Sigmoid colon (tissue), 7 donors: Measurements from ENCODE around the gene COX5B. TPM values are rescaled to one million over a fixed set of nuclear protein-coding genes. Genes with fewer than 3 reads are reported as not detected.

Experiments used
- DNase-seq: peaks from one replicate; pipeline ENCODE4 v3.0.0-alpha.2; 2019
- H3K27ac ChIP-seq, 4 donors: fragments of 200-600 bp; sonication (generic); one replicate each; pipeline ENCODE4 v1.5.1; 2016 to 2019; ENCODE audit warnings: mild to moderate bottlenecking in 1 of 4
- H3K27me3 ChIP-seq, 3 donors: fragments of 200-600 bp; sonication (generic); one replicate each; pipeline ENCODE4 v1.5.1; 2019; ENCODE audit warnings: mild to moderate bottlenecking in 1 of 3
- H3K36me3 ChIP-seq, 4 donors: fragments of 200-600 bp; sonication (generic); one replicate each; pipeline ENCODE4 v1.5.1; 2016 to 2019
- H3K4me1 ChIP-seq, 4 donors: fragments of 200-600 bp; sonication (generic); one replicate each; pipeline ENCODE4 v1.5.1; 2017 to 2019
- H3K4me3 ChIP-seq, 4 donors: fragments of 200-600 bp; sonication (generic); one replicate each; pipeline ENCODE4 v1.5.1; 2017 to 2019; ENCODE audit warnings: mild to moderate bottlenecking in 2 of 4, moderate library complexity in 1 of 4
- H3K9me3 ChIP-seq, 4 donors: fragments of 200-600 bp in 3 of 4; sonication (generic) in 3 of 4; one replicate each; pipeline versions ENCODE4 v1.5.1 to v1.6.1; 2013 to 2019
- EP300 ChIP-seq, 4 donors: sonication (generic); formaldehyde crosslinking; IDR thresholded peaks; one replicate each; pipeline ENCODE4 v1.6.1; 2017; ENCODE audit warnings: antibody characterized with exemption in 4 of 4
- POLR2A ChIP-seq, 2 donors: fragments of 450-650 bp; IDR thresholded peaks; one replicate each; pipeline ENCODE4 v1.6.1; 2016; ENCODE audit warnings: antibody characterized with exemption in 2 of 2, mild to moderate bottlenecking in 2 of 2, moderate library complexity in 2 of 2
- POLR2AphosphoS5 ChIP-seq, 4 donors: sonication (generic); formaldehyde crosslinking; IDR thresholded peaks; one replicate each; pipeline ENCODE4 v1.6.1; 2017; ENCODE audit warnings: antibody characterized with exemption in 4 of 4
- WGBS, 2 donors: extraction: QIAGEN DNeasy Blood & Tissue Kit; methylation state at CpG; one replicate each; pipeline ENCODE4 v1.1.7; 2013; 5-methylcytosine and 5-hydroxymethylcytosine counted together
- intact Hi-C: fragments of 100-400 bp; cut with DNase I; formaldehyde crosslinking; loops from one replicate; pipeline ENCODE4 v1.15.1; 2023
- polyA plus RNA-seq, 3 donors: library from polyadenylated mRNA; stranded (reverse); fragments of 200-250 nt; gene quantifications; one replicate each; pipeline ENCODE4 v1.2.3, GENCODE V29; 2013
- total RNA-seq, 4 donors: library from RNA; depleted of rRNA; stranded (reverse); fragments of >200 nt; gene quantifications; one replicate each; pipeline ENCODE4 v1.1.0, GENCODE V29; 2016
- TF ChIP-seq, protein P1 (sequence below), 4 experiments: fragments of 450-650 bp in 3 of 4; fragments of 200-600 bp in 1 of 4; IDR thresholded peaks; one replicate each; pipeline ENCODE4 v1.5.1; 2016 to 2019; ENCODE audit warnings: antibody characterized with exemption in 4 of 4, mild to moderate bottlenecking in 3 of 4, moderate library complexity in 2 of 4
- donor health status: healthy with polysubstance abuse.
- donor health status: Bipolar disorder and iron deficiency.
- donor health status: healthy.

The COX5B gene
- total and polyA plus RNA-seq, 7 donors: 358 to 1,023 (median 701) TPM

- peaks cover 6 to 64% (median 24%) of the 10 kb centered on the region in 4 donors for H3K36me3 ChIP-seq
- no peak for DNase-seq
These were observed 12.3 kb downstream of the COX5B start for GRCh38 chr2:97657986-97658690.

DNA sequence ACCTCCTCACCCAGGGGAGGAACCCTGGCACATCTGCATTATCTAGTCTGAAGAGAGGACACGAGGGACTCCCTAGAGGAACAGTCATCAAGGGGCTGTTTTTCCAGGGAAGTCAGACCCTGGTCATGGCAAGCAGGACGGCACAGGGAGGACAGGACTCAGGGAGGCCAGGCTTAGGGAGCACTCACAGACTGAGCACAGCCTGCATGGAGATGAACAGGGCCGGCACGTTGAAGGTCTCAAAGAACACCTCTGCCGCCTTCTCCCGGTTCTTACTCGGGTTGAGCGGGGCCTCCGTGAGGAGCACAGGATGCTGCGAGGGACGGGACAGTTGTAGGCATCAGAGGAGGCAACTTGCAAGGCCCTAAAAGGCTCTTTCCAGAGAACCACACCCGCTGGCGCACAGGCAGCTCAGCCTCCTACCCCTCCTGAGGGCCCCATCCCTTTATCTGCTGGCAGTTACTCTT lies 12.9 kb downstream of the COX5B start:
- no peak for DNase-seq
- Histone ChIP-seq H3K9me3 (no peaks in the 10 kb centered on the region), H3K27me3 (no peaks in the 10 kb centered on the region), H3K36me3 (peaks cover 6 to 60% (median 24%) of the 10 kb centered on the region in 4 donors), H3K4me1 (peaks cover 0 to 31% (median 27%) of the 10 kb centered on the region in 4 donors), H3K27ac (no peak overlapping the region), H3K4me3 (no peak overlapping the region)
- 90 to 92% methylated on average over 13 of the region's 13 CpGs for WGBS, 2 donors
- intact Hi-C loops: no loop called here
- TF ChIP-seq EP300 (IDR thresholded peaks at IDR 0.05): no peak
- TF ChIP-seq POLR2A (IDR thresholded peaks at IDR 0.05): no peak
- no peak for TF ChIP-seq POLR2AphosphoS5 (IDR thresholded peaks at IDR 0.05)
- TF ChIP-seq, protein P1, sequence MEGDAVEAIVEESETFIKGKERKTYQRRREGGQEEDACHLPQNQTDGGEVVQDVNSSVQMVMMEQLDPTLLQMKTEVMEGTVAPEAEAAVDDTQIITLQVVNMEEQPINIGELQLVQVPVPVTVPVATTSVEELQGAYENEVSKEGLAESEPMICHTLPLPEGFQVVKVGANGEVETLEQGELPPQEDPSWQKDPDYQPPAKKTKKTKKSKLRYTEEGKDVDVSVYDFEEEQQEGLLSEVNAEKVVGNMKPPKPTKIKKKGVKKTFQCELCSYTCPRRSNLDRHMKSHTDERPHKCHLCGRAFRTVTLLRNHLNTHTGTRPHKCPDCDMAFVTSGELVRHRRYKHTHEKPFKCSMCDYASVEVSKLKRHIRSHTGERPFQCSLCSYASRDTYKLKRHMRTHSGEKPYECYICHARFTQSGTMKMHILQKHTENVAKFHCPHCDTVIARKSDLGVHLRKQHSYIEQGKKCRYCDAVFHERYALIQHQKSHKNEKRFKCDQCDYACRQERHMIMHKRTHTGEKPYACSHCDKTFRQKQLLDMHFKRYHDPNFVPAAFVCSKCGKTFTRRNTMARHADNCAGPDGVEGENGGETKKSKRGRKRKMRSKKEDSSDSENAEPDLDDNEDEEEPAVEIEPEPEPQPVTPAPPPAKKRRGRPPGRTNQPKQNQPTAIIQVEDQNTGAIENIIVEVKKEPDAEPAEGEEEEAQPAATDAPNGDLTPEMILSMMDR (IDR thresholded peaks at IDR 0.05): no peak

More at GRCh38 chr2:97657986-97658690, 12.3 kb downstream of the COX5B start:
- H3K9me3 ChIP-seq: no peaks in the 10 kb centered on the region
- no peak overlapping the region for H3K4me3 ChIP-seq
- H3K4me1 ChIP-seq: peaks cover 0 to 30% (median 26%) of the 10 kb centered on the region in 4 donors
- WGBS, 2 donors: 92 to 93% methylated on average over 37 of the region's 37 CpGs
- no peak overlapping the region for H3K27ac ChIP-seq
- TF ChIP-seq EP300 (IDR thresholded peaks at IDR 0.05) (no peak), POLR2A (IDR thresholded peaks at IDR 0.05) (no peak), POLR2AphosphoS5 (IDR thresholded peaks at IDR 0.05) (no peak)
- TF ChIP-seq, protein P1 (IDR thresholded peaks at IDR 0.05): no peak
- intact Hi-C loops: no loop called here
- no peaks in the 10 kb centered on the region for H3K27me3 ChIP-seq

- DNase-seq: no peak
- H3K9me3 ChIP-seq: no peaks in the 10 kb centered on the region
- H3K36me3 ChIP-seq: peaks cover 6 to 53% (median 24%) of the 10 kb centered on the region in 4 donors
- intact Hi-C loops: loop anchor here (5.0 to 10.0 kb wide), 2 partner anchors 945 to 1127 kb away; partner anchors contain the start of genes COA5 and UNC50
- no peaks in the 10 kb centered on the region for H3K27me3 ChIP-seq
- peaks cover 0 to 31% (median 27%) of the 10 kb centered on the region in 4 donors for H3K4me1 ChIP-seq
- H3K4me3 ChIP-seq: no peak overlapping the region
- no peak for TF ChIP-seq POLR2AphosphoS5 (IDR thresholded peaks at IDR 0.05)
- no peak for TF ChIP-seq POLR2A (IDR thresholded peaks at IDR 0.05)
- WGBS, 2 donors: 95 to 96% methylated on average over 29 of the region's 29 CpGs
- no peak overlapping the region for H3K27ac ChIP-seq
These were observed 13.6 kb downstream of the COX5B start for GRCh38 chr2:97659256-97660043.

DNA sequence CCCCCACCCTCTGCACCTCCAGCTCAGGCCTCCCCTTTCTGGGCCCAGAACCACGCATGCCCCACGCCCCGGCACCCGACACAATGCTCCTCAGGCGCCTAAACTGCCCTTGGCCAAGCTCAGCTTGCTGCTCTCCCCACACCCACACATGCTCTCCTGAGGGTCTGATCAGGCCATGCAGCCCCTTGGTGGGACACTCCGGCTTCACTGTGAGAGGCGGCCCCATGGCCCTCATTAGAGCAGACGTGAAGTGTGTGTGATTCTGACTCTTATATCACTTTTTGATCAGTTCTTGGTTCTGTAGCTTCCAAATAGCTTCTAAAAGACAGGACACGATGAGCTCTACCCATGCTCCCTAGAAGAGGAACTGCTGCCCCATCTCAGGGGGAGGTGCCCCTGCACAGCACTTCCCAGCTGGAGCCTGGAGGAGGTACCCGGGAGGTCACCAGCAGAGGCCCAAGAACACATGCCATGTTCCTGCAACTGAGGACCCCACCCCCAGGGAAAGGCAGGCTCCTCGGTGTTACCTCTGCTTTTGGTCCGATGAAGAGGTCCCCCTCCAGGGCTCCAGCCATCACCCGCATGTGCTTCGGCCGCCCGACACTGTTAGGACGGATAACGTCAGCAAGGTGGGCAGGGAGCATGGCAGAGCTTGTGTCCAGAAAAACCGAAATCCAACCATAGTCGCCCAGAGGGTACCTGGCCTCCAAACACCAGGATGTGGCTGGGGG lies 14.3 kb downstream of the COX5B start:
- 96 to 97% methylated on average over 20 of the region's 20 CpGs for WGBS, 2 donors
- Histone ChIP-seq H3K27me3 (no peaks in the 10 kb centered on the region), H3K9me3 (no peaks in the 10 kb centered on the region), H3K27ac (no peak overlapping the region), H3K36me3 (peaks cover 6 to 50% (median 24%) of the 10 kb centered on the region in 4 donors), H3K4me3 (no peak overlapping the region), H3K4me1 (peaks cover 0 to 37% (median 28%) of the 10 kb centered on the region in 4 donors)
- intact Hi-C loops: loop anchor here (5.0 to 10.0 kb wide), 2 partner anchors 945 to 1128 kb away; partner anchors contain the start of genes COA5 and UNC50
- TF ChIP-seq POLR2A (IDR thresholded peaks at IDR 0.05) (no peak), EP300 (IDR thresholded peaks at IDR 0.05) (no peak), POLR2AphosphoS5 (IDR thresholded peaks at IDR 0.05) (no peak)
- TF ChIP-seq, protein P1 (IDR thresholded peaks at IDR 0.05): no peak
- no peak for DNase-seq
